ENCODE results near the gene TIMMDC1.
A peak's percentile ranks its signal among the peaks of the same experiment; 100 is the strongest.
"Not testable (repeated sequence)": the region's sequence is repeated elsewhere in the genome, so short reads cannot be mapped to it uniquely, and the experiment has no call there.

TIMMDC1 gene

DNA sequence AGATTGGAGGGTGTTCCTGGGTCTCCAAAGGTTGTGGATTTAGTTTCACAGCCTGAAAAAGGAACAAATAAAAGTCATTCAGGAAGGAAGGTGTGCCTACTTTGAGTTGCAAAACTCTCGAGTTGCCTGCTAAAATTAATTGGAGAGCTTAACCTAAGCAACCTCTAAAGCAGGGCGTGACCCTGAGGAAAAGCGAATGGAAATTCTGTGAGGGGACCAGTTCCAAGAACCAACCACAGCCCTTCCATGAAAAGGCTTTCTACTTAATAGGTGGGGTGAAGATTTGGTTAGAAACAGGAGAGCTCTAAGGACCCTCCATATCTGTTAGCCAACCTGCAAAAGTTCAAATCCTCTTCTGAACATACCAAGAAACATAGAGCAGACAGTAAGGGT lies 59.5 kb downstream of the TIMMDC1 start:
- DNase-seq = no peak

DNA sequence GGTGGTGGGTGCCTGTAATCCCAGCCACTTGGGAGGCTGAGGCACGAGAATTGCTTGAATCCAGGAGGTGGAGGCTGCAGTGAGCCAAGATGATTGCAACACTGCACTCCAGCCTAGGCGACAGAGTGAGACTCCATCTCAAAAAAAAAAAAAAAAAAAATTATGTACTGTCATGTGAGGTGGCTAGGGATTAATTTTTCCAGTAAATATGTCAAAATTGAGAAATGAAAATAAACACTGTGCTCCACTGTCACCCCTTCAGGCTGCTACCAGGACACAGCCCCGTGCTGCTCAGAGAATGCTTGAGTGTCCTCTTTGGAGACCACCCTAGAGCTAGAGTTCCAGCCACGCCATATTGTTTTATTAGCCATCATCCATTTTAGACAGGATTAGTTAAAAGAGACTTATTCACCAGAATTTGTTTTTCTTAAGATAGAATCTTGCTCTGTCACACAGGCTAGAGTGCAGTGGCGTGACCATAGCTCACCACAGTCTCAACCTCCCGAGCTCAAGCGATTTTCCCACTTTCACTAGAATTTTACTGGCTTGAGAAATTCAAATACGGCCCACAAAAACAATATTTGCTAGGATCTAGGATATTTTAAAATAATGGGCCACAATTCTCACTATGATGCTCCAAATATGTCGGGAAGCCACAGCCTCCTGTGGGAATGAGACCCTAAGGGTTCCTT lies 60.4 kb downstream of the TIMMDC1 start:
- no peak for DNase-seq

DNA sequence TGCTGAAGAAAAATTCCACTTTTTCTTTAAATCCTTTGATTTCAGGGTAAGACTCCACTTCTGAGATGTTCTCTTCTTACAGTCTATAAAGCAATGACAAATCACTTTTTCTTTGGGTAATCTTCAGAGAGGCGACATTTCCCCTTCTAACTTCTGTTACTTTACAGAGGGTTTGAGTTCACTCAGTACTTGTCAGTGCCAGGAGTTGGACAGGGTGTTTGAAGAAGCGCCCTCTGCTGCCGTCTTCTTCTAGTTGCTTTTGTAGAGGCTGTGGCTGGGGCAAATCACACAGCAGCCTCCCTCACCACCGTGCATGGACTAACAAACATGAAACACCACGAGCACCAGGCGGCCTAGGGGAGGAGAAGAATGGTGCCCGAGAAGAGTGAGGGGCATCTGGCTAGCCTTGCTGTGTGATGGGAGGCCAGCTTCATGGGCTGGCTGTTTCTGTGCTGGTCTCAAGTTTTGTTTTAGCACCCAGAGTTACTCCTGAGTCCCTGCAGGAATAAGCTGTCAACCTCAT lies 61.2 kb downstream of the TIMMDC1 start, which contains the start of gene CD80:
CD80 (minus strand) TSS at position 174 of the 523 bp plus-strand sequence. CDS start 1,886 bp downstream, outside the sequence.
- peak; percentile 30 to 90 for DNase-seq

DNA sequence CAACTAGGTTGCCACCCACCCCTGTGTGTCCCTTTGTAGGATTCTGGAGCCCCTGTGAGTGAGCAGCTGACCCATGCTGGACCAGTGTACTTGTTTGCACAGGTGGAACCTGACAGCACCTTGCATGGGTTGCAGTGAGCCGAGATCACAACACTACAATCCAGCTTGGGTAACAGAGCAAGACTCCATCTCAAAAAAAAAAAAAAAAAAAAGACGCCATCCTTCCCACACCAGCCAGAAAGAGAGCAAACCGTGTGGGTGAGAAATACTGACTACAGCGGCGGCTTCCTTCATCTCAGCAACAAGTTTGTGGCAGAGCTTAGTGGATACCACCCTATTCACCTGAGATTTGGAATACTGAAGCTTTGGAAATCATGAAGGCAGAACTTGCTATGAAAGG lies 61.8 kb downstream of the TIMMDC1 start:
- DNase-seq = no peak

DNA sequence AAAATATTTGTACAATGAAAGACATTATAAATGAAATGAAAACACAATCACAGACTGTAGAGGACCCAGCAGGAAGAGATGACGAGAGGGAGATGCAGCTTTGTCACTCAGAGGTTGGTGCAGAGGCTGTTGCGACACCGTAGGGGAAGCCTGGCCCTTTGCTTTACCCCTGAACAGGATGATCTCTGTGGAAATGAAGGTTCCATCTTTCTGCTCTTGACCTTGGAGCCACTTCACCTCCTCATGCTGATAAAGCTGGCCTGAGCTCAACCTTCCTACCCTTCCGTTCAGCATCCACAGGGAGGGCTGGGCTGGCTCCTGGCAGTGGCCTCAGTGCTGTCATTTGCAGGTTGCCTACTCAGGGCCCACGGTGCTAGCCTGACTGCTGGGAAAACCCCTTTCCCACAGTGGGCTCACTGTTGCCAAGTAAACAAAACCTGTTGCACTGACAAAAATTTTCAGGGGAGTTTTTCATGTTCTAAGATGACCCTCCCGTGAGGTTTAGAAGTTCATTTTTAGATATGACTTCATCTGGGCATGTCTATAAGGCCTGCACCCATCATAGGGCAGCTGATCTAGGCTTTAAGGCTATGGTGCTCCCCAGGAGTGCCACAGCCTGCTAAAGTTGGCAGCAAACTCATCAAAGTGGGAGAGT lies 64.1 kb downstream of the TIMMDC1 start:
- DNase-seq = peak; percentile 16 to 70

DNA sequence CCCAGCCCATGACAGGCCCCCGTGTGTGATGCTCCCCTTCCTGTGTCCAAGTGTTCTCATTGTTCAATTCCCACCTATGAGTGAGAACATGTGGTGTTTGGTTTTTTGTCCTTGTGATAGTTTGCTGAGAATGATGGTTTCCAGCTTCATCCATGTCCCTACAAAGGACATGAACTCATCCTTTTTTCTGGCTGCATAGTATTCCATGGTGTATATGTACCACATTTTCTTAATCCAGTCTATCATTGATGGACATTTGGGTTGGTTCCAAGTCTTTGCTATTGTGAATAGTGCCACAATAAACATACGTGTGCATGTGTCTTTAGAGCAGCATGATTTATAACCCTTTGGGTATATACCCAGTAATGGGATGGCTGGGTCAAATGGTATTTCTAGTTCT lies 65.0 kb downstream of the TIMMDC1 start:
- not testable (repeated sequence) for DNase-seq

DNA sequence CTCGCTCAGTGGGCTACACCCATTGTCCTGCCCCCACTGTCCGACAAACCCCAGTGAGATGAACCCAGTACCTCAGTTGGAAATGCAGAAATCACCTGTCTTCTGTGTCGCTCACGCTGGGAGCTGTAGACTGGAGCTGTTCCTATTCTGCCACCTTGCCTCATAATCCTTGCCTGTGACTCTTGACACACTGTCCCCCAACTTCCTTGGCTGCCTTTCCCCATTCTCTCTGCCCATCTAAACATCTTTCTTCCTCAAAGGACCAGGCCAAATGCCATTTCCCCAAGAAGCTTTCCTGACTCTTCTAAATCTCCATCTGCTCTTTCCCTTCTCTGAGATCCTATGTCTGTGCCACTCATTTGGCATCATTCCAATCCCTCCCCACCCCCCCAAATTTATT lies 70.8 kb downstream of the TIMMDC1 start:
- DNase-seq = no peak

DNA sequence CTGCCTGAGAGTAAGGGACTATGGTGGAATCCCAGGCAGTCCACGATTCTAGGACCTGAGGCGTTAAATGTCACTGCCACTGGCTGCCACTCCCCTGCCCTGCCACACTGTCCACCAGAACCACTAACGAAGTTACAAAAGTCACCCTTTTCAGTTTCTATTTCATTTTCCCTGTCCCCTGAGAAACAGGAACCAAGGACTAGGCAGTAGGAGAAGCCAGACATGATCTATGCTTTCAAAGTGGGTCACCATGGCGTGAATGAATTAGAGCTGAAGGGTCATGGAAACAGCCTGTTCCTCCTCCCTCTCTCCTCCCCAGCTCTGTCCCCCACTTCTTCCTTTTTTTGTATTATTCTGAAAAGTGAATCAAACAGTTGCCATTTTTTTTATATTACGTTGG lies 71.9 kb downstream of the TIMMDC1 start:
- DNase-seq = peak in 1 of 2 donors; percentile 81

DNA sequence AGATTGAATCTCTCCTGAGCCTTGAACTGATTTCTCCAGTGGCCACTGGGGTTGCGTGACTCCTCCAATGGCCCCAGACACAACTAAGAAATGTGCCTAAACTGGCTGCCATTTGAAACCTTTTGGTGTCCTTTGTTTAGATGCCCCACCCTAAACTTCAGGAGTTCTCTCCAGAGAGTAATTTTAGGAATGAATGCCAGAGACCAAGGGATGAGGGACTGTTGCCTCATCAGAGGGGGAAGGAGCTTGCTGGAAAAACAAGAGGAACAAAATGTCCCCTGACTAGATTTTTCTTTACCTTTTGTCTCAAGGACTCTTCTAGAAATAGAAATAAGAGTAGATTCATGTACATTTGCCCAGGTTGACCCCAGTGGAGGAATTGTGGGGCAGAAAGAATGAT lies 72.9 kb downstream of the TIMMDC1 start:
- DNase-seq = no peak

DNA sequence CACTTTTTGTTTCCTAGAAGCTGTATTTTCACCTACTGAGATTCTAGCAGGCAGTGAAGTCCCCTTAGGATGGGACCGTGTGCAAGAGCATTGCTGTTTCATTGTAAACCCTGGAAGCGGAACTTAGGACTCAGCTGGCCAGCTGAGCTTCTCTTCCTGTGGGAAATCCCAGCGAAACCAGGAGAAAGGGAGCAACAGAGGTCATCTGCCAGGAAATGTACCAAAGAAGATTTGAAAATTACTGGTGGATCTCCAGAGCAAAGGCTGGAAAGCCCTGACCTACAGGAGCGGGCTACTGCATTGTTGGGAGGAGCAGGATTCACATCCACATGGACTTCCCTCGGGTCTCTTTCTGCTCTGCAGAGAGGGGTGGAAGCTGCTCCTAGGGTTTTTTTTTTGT lies 73.3 kb downstream of the TIMMDC1 start:
- DNase-seq = no peak
